Measurements from ENCODE around the gene CTIF. TPM values are rescaled to one million over a fixed set of nuclear protein-coding genes. Genes with fewer than 3 reads are reported as not detected.

CTIF gene
- total and polyA plus RNA-seq, 2 donors (not counting 1 experiment from before 2014, with no cell fraction given): 27.2 to 28.1 TPM

GRCh38 chr18:48800466-48800865 is 261.6 kb downstream of the CTIF start:
- no peak for TF ChIP-seq EZH2 (IDR thresholded peaks at IDR 0.05; ENCODE audit: low read length, missing control alignments)
- no peak for TF ChIP-seq CTCF (conservative IDR thresholded peaks at IDR 0.05 in 1 of 2, IDR thresholded peaks at IDR 0.05 in 1 of 2; ENCODE audit: low read depth in 1 of 2, low read length in 2 of 2)
- no peaks in the 10 kb centered on the region for H4K20me1 ChIP-seq (ENCODE audit: control insufficient read depth, extremely low read depth, insufficient read depth, low read length)
- no peaks in the 10 kb centered on the region for H3K79me2 ChIP-seq (ENCODE audit: control insufficient read depth, insufficient read depth, low read length)
- peaks cover 5% of the 10 kb centered on the region for H3K36me3 ChIP-seq (ENCODE audit: control insufficient read depth, insufficient read depth, low read length)
- H3K4me2 ChIP-seq (ENCODE audit: extremely low read depth, insufficient read depth, low read length): no peak overlapping the region
- peak overlapping the region; percentile 8 for H3K27ac ChIP-seq (ENCODE audit: insufficient read depth, low read length)
- no peaks in the 10 kb centered on the region for H3K9me3 ChIP-seq (ENCODE audit: control insufficient read depth, insufficient read depth, low read depth, low read length)
- H2AFZ ChIP-seq (ENCODE audit: low read length): no peak overlapping the region
- no peaks in the 10 kb centered on the region for H3K27me3 ChIP-seq (ENCODE audit: control insufficient read depth, insufficient read depth, low read length)
- no peak for DNase-seq (ENCODE audit: low read depth in 2 of 2)
- no peak overlapping the region for H3K9ac ChIP-seq (ENCODE audit: insufficient read depth, low read length)
- no peak overlapping the region for H3K4me3 ChIP-seq (replicated peaks in 1 of 4; ENCODE audit: control extremely low read depth in 1 of 4, insufficient read depth in 1 of 4, low read depth in 3 of 4, low read length in 4 of 4)
- peaks cover 10% of the 10 kb centered on the region for H3K4me1 ChIP-seq (ENCODE audit: control insufficient read depth, extremely low read depth, insufficient read depth, low read length)

GRCh38 chr18:48800876-48801727 is 262.3 kb downstream of the CTIF start:
- H3K4me2 ChIP-seq (ENCODE audit: extremely low read depth, insufficient read depth, low read length): peak overlapping the region; percentile 26

More at GRCh38 chr18:48800876-48801727, 262.3 kb downstream of the CTIF start:
- no peaks in the 10 kb centered on the region for H3K79me2 ChIP-seq (ENCODE audit: control insufficient read depth, insufficient read depth, low read length)
- H3K36me3 ChIP-seq (ENCODE audit: control insufficient read depth, insufficient read depth, low read length): peaks cover 5% of the 10 kb centered on the region
- peak overlapping the region; percentile 8 for H3K27ac ChIP-seq (ENCODE audit: insufficient read depth, low read length)
- TF ChIP-seq EZH2 (IDR thresholded peaks at IDR 0.05; ENCODE audit: low read length, missing control alignments) (no peak), CTCF (conservative IDR thresholded peaks at IDR 0.05 in 1 of 2, IDR thresholded peaks at IDR 0.05 in 1 of 2; ENCODE audit: low read depth in 1 of 2, low read length in 2 of 2) (no peak)
- H4K20me1 ChIP-seq (ENCODE audit: control insufficient read depth, extremely low read depth, insufficient read depth, low read length): no peaks in the 10 kb centered on the region
- peak in 1 of 2 donors; percentile 42 for DNase-seq (ENCODE audit: low read depth in 2 of 2)
- no peak overlapping the region for H3K4me3 ChIP-seq (replicated peaks in 1 of 4; ENCODE audit: control extremely low read depth in 1 of 4, insufficient read depth in 1 of 4, low read depth in 3 of 4, low read length in 4 of 4)
- H2AFZ ChIP-seq (ENCODE audit: low read length): no peak overlapping the region
- no peak overlapping the region for H3K9ac ChIP-seq (ENCODE audit: insufficient read depth, low read length)
- H3K9me3 ChIP-seq (ENCODE audit: control insufficient read depth, insufficient read depth, low read depth, low read length): no peaks in the 10 kb centered on the region
- no peaks in the 10 kb centered on the region for H3K27me3 ChIP-seq (ENCODE audit: control insufficient read depth, insufficient read depth, low read length)
- peaks cover 10% of the 10 kb centered on the region for H3K4me1 ChIP-seq (ENCODE audit: control insufficient read depth, extremely low read depth, insufficient read depth, low read length)
